ENCODE results near the gene FAM180A. TPM values are rescaled to one million over a fixed set of nuclear protein-coding genes. Genes with fewer than 3 reads are reported as not detected.

Gene FAM180A
- total and polyA plus RNA-seq, 2 donors (not counting 1 experiment from before 2014, with no cell fraction given): not detected

DNA sequence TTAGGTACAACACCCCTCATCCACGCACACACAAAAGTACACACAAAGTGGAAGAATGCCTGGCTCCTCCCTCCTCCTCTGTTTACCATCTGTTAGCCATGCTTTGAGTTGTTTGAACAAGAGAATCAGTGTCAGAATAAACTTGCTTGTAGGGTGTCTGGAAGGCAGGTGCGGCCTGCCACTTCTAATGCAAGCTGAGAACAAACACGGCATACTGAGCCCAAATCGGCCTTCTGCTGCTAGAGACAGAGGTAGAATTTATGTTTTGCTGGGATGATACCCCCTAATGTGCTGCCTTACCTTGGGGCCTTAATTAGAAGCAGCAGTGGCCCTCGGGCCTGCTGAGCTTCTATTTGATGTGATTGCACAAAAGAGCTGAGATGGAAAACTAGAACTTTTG lies 24.9 kb upstream of the FAM180A start:
- peaks cover 10% of the 10 kb centered on the region for H3K27me3 Mint-ChIP-seq

DNA sequence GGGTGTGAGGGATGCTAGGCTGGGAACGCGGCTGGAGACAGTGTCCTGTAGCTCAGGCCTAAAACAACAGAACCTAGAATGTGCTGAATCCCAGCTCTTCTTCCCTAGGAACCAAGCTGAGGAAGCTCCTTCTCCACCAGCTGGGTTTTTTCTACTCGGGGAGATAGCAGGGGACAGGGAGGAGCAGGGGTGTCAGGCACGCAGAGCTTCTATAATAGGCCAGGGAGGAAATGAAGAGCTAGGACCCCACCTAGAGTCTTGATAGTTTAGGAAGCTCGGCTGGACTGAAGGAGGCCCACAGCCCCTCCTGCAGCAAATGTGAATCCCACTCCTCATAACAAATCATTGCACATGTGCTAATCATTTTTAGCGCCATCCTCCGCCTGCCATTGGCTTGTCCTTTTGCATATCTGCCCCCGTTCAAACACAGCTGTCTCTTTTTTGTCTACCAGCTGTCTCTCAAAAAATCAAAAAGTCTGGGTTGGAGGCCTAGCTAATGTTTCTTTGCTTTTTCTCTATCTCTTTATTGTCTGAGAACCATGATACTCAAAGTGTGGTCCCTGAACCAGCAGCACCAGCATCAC lies 24.1 kb upstream of the FAM180A start:
- no peaks in the 10 kb centered on the region for H4K20me1 ChIP-seq (ENCODE audit: control insufficient read depth, insufficient read depth, low read length, poor library complexity, severe bottlenecking)
- ATAC-seq (ENCODE audit: low read depth): no peak
- no peak overlapping the region for H2AFZ ChIP-seq (ENCODE audit: insufficient read depth, low read depth, low read length, poor library complexity, severe bottlenecking)
- Mint-ChIP-seq H3K4me1 (no peaks in the 10 kb centered on the region), H3K27me3 (peaks cover 13% of the 10 kb centered on the region), H3K4me3 (no peak overlapping the region), H3K9me3 (ENCODE audit: insufficient read depth) (no peaks in the 10 kb centered on the region), H3K27ac (no peak overlapping the region)
- no peak overlapping the region for H3K4me3 ChIP-seq (ENCODE audit: control extremely low read depth in 1 of 5, extremely low read depth in 1 of 5, insufficient read depth in 1 of 5, low read depth in 2 of 5, low read length in 4 of 5)
- H3K36me3 ChIP-seq (replicated peaks in 1 of 2; ENCODE audit: control extremely low read depth in 1 of 2, control insufficient read depth in 1 of 2, extremely low read depth in 1 of 2, insufficient read depth in 2 of 2, low read length in 1 of 2): no peaks in the 10 kb centered on the region
- no peak overlapping the region for H3K4me2 ChIP-seq (replicated peaks; ENCODE audit: low read depth, low read length, poor library complexity, severe bottlenecking)
- H3K9me3 ChIP-seq (ENCODE audit: control extremely low read depth in 1 of 3, control insufficient read depth in 2 of 3, insufficient read depth in 1 of 3, low read length in 2 of 3): no peaks in the 10 kb centered on the region
- DNase-seq: no peak
- H3K9ac ChIP-seq (ENCODE audit: low read length): no peak overlapping the region
- H3K79me2 ChIP-seq (ENCODE audit: control insufficient read depth, insufficient read depth, low read length): no peaks in the 10 kb centered on the region
- no peaks in the 10 kb centered on the region for H3K4me1 ChIP-seq (ENCODE audit: control insufficient read depth in 2 of 2, insufficient read depth in 2 of 2, low read length in 2 of 2)
- CTCF ChIA-PET: no interaction called here
- POLR2A ChIA-PET: no interaction called here
- TF ChIP-seq, protein P1, sequence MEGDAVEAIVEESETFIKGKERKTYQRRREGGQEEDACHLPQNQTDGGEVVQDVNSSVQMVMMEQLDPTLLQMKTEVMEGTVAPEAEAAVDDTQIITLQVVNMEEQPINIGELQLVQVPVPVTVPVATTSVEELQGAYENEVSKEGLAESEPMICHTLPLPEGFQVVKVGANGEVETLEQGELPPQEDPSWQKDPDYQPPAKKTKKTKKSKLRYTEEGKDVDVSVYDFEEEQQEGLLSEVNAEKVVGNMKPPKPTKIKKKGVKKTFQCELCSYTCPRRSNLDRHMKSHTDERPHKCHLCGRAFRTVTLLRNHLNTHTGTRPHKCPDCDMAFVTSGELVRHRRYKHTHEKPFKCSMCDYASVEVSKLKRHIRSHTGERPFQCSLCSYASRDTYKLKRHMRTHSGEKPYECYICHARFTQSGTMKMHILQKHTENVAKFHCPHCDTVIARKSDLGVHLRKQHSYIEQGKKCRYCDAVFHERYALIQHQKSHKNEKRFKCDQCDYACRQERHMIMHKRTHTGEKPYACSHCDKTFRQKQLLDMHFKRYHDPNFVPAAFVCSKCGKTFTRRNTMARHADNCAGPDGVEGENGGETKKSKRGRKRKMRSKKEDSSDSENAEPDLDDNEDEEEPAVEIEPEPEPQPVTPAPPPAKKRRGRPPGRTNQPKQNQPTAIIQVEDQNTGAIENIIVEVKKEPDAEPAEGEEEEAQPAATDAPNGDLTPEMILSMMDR (IDR thresholded peaks at IDR 0.05): no peak
- TF ChIP-seq EZH2 (IDR thresholded peaks at IDR 0.05; ENCODE audit: borderline replicate concordance, insufficient read depth, low read depth, low read length, poor library complexity, severe bottlenecking): no peak
- no peak overlapping the region for H3K27ac ChIP-seq (ENCODE audit: low read length in 2 of 2)
- peaks cover 0 to 5% (median 2%) of the 10 kb centered on the region in 4 experiments for H3K27me3 ChIP-seq (replicated peaks in 1 of 4; ENCODE audit: control extremely low read depth in 1 of 4, control insufficient read depth in 3 of 4, insufficient read depth in 4 of 4, low read length in 3 of 4)
- intact Hi-C loops (cut with micrococcal nuclease): no loop called here
- WGBS (ENCODE audit: insufficient coverage): 92% methylated on average over 3 of the region's 8 CpGs

More for the DNA sequence above, 24.9 kb upstream of the FAM180A start:
- CTCF ChIA-PET: no interaction called here
- Mint-ChIP-seq H3K4me3 (no peak overlapping the region), H3K27ac (no peak overlapping the region), H3K4me1 (no peaks in the 10 kb centered on the region), H3K9me3 (ENCODE audit: insufficient read depth) (no peaks in the 10 kb centered on the region)
- POLR2A ChIA-PET: no interaction called here
- no peak overlapping the region for H3K4me3 ChIP-seq (ENCODE audit: control extremely low read depth in 1 of 5, extremely low read depth in 1 of 5, insufficient read depth in 1 of 5, low read depth in 2 of 5, low read length in 4 of 5)
- TF ChIP-seq EZH2 (IDR thresholded peaks at IDR 0.05; ENCODE audit: borderline replicate concordance, insufficient read depth, low read depth, low read length, poor library complexity, severe bottlenecking): no peak
- TF ChIP-seq, protein P1 (IDR thresholded peaks at IDR 0.05): no peak
- H3K27me3 ChIP-seq (replicated peaks in 1 of 4; ENCODE audit: control extremely low read depth in 1 of 4, control insufficient read depth in 3 of 4, insufficient read depth in 4 of 4, low read length in 3 of 4): peaks cover 0 to 3% (median 0%) of the 10 kb centered on the region in 4 experiments
- H3K9ac ChIP-seq (ENCODE audit: low read length): no peak overlapping the region
- no peak overlapping the region for H2AFZ ChIP-seq (ENCODE audit: insufficient read depth, low read depth, low read length, poor library complexity, severe bottlenecking)
- no peak overlapping the region for H3K4me2 ChIP-seq (replicated peaks; ENCODE audit: low read depth, low read length, poor library complexity, severe bottlenecking)
- no peaks in the 10 kb centered on the region for H3K9me3 ChIP-seq (ENCODE audit: control extremely low read depth in 1 of 3, control insufficient read depth in 2 of 3, insufficient read depth in 1 of 3, low read length in 2 of 3)
- no peaks in the 10 kb centered on the region for H3K79me2 ChIP-seq (ENCODE audit: control insufficient read depth, insufficient read depth, low read length)
- 100% methylated on average over 3 of the region's 5 CpGs for WGBS (ENCODE audit: insufficient coverage)
- H4K20me1 ChIP-seq (ENCODE audit: control insufficient read depth, insufficient read depth, low read length, poor library complexity, severe bottlenecking): no peaks in the 10 kb centered on the region
- ATAC-seq (ENCODE audit: low read depth): no peak
- intact Hi-C loops (cut with micrococcal nuclease): no loop called here
- no peak for DNase-seq
- no peaks in the 10 kb centered on the region for H3K36me3 ChIP-seq (replicated peaks in 1 of 2; ENCODE audit: control extremely low read depth in 1 of 2, control insufficient read depth in 1 of 2, extremely low read depth in 1 of 2, insufficient read depth in 2 of 2, low read length in 1 of 2)
- no peak overlapping the region for H3K27ac ChIP-seq (ENCODE audit: low read length in 2 of 2)
- H3K4me1 ChIP-seq (ENCODE audit: control insufficient read depth in 2 of 2, insufficient read depth in 2 of 2, low read length in 2 of 2): no peaks in the 10 kb centered on the region

Data from B cell (primary cell).